Hematopoietic multipotent progenitor cell (in vitro differentiated cells): Measurements from ENCODE around the gene GAREM1. TPM values are rescaled to one million over a fixed set of nuclear protein-coding genes. Genes with fewer than 3 reads are reported as not detected.
"Not testable (repeated sequence)": the region's sequence is repeated elsewhere in the genome, so short reads cannot be mapped to it uniquely, and the experiment has no call there.

Source experiments
- DNase-seq, 3 donors: peaks; one replicate each; pipeline ENCODE4 v3.0.0-alpha.2; 2011 to 2015; ENCODE audit warnings: low read depth in 2 of 3, low spot score in 2 of 3
- total RNA-seq: library from RNA; depleted of rRNA; stranded (reverse); fragments of >200 nt; gene quantifications from one replicate; pipeline ENCODE4 v1.2.3, GENCODE V29; 2012

GAREM1 gene
- total RNA-seq, 1 donor, result under 0.01 TPM

GRCh38 chr18:32372381-32373061 lies 98.2 kb downstream of the GAREM1 start:
- no peak for DNase-seq

GRCh38 chr18:32372047-32372380 lies 98.7 kb downstream of the GAREM1 start:
- no peak for DNase-seq

- no peak for DNase-seq
Observed at GRCh38 chr18:32371384-32371783, 99.3 kb downstream of the GAREM1 start.

- no peak for DNase-seq
Observed at GRCh38 chr18:32368991-32369390, 101.7 kb downstream of the GAREM1 start.

- no peak for DNase-seq
Observed at GRCh38 chr18:32368170-32368569, 102.5 kb downstream of the GAREM1 start.

GRCh38 chr18:32366586-32367538 lies 103.8 kb downstream of the GAREM1 start:
- no peak for DNase-seq

DNA sequence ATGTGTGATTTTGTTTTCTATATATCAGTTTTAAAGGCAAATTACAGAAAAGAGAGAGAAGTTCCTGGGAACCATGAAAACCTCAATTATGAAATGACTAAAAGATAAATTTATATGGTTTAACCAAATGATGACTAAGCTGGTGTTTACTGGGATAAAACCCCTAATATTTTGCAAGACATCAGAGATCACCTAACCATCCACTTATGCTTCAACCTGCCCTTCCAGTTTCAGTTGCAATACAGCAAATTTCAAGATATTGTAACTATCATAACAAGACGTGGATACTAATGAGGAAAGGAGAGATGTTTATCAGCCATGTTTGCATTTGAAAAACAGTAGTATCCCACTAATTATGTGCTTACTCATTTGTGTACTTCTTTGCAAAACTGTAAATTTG lies 108.2 kb downstream of the GAREM1 start:
- no peak for DNase-seq

DNA sequence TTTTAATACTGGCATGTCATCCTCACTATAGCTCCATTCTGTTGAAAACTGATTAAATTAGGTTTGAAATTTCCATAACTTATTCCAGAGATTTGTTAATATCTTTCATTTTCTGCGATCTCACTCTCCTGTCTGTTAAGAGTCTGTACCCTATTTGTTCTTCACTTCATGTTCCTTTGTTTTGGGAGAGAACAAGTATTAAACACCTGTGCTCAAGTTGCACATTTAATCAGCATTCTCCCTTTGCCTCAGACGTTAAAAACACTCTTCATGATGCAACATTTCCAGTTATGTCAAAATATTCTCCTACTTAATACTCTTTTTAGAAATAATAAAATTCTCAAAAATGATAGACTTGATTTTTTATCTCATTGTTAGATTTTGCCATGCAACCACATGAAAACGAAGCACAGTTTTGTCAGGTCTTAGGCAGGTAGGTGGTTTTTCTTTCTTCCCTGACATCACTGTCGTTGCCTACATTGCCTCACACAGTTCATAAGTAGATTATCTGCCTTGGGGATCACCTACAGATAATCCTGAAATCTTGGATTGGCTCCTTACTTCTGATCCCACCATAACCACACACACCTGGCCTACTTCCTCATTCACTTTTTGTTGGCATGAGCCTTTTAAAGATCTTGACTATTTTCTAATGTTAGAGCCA lies 109.9 kb downstream of the GAREM1 start:
- DNase-seq, result no peak

DNA sequence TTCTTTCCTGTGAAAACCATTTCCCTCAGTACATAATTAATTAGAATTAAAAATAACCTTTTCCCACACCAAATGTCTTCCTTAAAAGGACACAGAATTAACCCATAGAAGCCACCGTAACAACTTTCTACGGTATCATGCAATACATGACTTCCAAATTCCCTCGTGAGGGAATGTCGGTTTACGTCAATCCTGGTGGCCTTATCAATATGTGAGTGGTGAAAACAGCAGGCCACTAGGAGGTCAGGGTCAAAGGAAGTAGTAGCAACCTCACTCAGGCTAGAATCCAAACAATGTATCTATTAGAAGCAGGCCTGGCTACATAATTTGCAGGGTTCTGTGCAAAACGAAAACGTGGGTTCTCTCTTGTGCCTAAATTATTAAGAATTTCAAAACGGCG lies 112.2 kb downstream of the GAREM1 start:
- DNase-seq, result no peak

DNA sequence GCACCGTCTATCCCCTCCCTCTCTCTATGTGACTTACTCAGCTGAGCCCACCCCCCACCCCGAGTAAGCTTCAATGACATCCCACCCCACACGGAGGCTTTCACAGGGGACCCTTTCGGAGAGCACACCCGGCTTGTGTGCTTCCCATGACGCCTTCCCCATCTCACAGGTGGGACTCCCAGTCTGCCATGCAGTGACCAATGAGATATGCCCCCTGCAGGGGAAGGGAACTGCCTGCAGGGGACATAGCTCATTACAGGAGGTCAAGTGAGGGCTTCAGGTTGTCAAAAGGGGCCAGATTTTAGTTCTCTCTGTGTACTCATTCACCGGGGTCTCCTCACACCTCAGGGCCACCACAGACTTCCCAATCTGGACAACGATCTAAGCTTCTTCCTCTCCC lies 112.6 kb downstream of the GAREM1 start:
- DNase-seq, result no peak

- DNase-seq, result no peak
Observed at GRCh38 chr18:32355896-32356295, 114.8 kb downstream of the GAREM1 start.

- no peak for DNase-seq
Observed at GRCh38 chr18:32354518-32354917, 116.2 kb downstream of the GAREM1 start.

GRCh38 chr18:32353257-32353656 lies 117.4 kb downstream of the GAREM1 start:
- no peak for DNase-seq

GRCh38 chr18:32351032-32351431 lies 119.7 kb downstream of the GAREM1 start:
- no peak for DNase-seq

GRCh38 chr18:32349728-32350395 lies 120.8 kb downstream of the GAREM1 start:
- peak in 1 of 3 donors; percentile 8 for DNase-seq

- no peak for DNase-seq
Observed at GRCh38 chr18:32346671-32347070, 124.0 kb downstream of the GAREM1 start.

DNA sequence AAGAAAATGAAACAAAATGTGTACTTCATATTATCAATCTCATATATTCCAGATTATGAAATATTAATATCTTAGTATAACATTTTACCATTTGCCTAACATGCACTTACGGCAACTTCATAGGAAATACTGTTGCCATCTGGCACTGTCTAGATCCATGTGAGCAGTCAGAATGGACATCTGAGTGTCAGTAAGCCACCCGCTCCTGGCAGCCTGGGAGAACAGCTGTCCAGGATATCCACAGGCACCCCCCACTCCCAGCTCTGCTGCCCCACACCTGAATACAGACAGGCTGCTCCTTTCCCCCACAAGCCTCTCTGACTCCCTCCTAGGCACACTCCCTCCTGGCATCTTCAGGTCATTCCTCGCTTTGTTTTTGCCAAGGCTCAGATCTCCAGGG lies 127.0 kb downstream of the GAREM1 start:
- DNase-seq, result no peak

DNA sequence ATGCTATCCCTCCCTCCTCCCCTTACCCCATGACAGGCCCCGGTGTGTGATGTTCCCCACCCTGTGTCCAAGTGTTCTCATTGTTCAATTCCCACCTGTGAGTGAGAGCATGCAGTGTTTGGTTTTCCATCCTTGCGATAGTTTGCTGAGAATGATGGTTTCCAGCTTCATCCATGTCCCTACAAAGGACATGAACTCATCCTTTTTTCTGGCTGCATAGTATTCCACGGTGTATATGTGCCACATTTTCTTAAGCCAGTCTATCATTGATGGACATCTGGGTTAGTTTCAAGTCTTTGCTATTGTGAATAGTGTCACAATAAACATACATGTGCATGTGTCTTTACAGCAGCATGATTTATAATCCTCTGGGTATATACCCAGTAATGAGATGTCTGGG lies 129.6 kb downstream of the GAREM1 start:
- DNase-seq, result not testable (repeated sequence)

GRCh38 chr18:32339045-32339444 lies 131.6 kb downstream of the GAREM1 start:
- DNase-seq, result no peak

DNA sequence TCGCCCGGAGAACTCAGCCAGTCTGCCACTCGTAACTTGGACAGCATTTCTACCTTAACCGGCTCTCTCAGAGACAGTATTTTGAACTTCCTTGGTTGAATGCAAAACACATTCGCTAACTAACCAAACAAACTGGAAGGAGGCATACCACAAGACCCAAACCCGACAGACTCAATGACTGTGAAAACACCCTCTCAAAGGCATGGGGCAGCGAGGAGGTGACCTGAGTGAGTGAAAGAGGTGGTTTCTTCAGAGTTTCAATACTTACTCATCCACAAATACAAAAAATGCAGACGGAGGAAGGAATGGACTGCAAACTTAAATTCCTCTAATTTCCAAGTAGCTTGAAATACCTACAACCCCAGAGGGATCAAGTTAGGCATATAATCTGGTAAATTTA lies 132.9 kb downstream of the GAREM1 start:
- DNase-seq, result no peak

- DNase-seq, result no peak
Observed at GRCh38 chr18:32337347-32337746, 133.3 kb downstream of the GAREM1 start.
